Calu3 (cell line): ENCODE data around the gene DTX1. TPM values are rescaled to one million over a fixed set of nuclear protein-coding genes. Genes with fewer than 3 reads are reported as not detected.

Experiments
- BruUV-seq: library from RNA; stranded (reverse); fragments of 400-500 nt; replicated peaks from 2 replicates; lab custom pipeline; 2021; lab: Mats Ljungman, UMichigan
- CTCF ChIA-PET: fragments of 300-600 bp; sonication (Branson Sonifier 250); formaldehyde crosslinking; loops from one replicate; lab custom pipeline; 2022; ENCODE audit warnings: antibody characterized with exemption; lab: Charles Lee
- DNase-seq: peaks from one replicate; pipeline ENCODE4 v3.0.0; 2022
- H3K27ac Mint-ChIP-seq: one replicate; pipeline ENCODE4 v1.8.0; 2022; ENCODE audit warnings: mixed read lengths; ENCODE audit not compliant: unreplicated experiment
- H3K27me3 Mint-ChIP-seq: one replicate; pipeline ENCODE4 v1.8.0; 2022; ENCODE audit warnings: mixed read lengths; ENCODE audit not compliant: unreplicated experiment
- H3K36me3 Mint-ChIP-seq: one replicate; pipeline ENCODE4 v1.8.0; 2022; ENCODE audit warnings: mild to moderate bottlenecking, moderate library complexity, mixed read lengths; ENCODE audit not compliant: insufficient read depth, unreplicated experiment
- H3K4me1 Mint-ChIP-seq: one replicate; pipeline ENCODE4 v1.8.0; 2022; ENCODE audit warnings: mild to moderate bottlenecking, low read depth, mixed read lengths; ENCODE audit not compliant: unreplicated experiment
- H3K4me3 Mint-ChIP-seq: one replicate; pipeline ENCODE4 v1.8.0; 2022; ENCODE audit warnings: mild to moderate bottlenecking, low read depth, moderate library complexity, mixed read lengths; ENCODE audit not compliant: unreplicated experiment
- H3K9me3 Mint-ChIP-seq: one replicate; pipeline ENCODE4 v1.8.0; 2022; ENCODE audit warnings: low read depth, mixed read lengths; ENCODE audit not compliant: unreplicated experiment
- intact Hi-C: fragments of 100-400 bp; cut with micrococcal nuclease; formaldehyde crosslinking; loops from one replicate; pipeline ENCODE4 v1.10.0; 2022; ENCODE audit not compliant: unreplicated experiment
- total RNA-seq: library from RNA; stranded (reverse); gene quantifications from 2 replicates; pipeline ENCODE4 v1.2.3, GENCODE V29; 2022
- TF ChIP-seq, protein P1 (sequence below): fragments of 200-600 bp; IDR thresholded peaks from one replicate; pipeline ENCODE4 v1.8.0; 2022; ENCODE audit warnings: antibody characterized with exemption; ENCODE audit not compliant: unreplicated experiment

Gene DTX1
- total RNA-seq, 1 experiment from 2014 or later: not detected

DNA sequence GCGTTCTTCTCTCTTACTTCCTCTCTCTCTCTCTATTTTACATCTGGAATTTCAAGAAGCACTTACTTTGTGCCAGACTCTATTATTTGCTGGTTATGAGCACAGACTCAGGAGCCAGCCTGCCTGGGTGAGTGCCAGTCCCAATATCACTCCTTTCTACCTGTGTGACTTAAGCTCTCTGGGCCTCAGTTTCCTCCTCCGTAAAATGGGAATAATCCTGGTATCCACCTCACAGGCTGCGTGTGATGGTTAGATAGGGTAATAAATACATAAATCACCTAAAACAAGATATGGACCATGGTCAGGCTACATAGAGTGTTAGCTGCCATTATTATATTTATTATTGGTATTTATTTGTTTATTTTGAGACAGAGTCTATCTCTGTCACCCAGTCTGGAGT, 54.7 kb downstream of the DTX1 start:
- no peaks in the 10 kb centered on the region for H3K4me1 Mint-ChIP-seq
- no peak for DNase-seq
- no peak overlapping the region for H3K27ac Mint-ChIP-seq
- peaks cover 80% of the 10 kb centered on the region for H3K36me3 Mint-ChIP-seq
- no peaks in the 10 kb centered on the region for H3K9me3 Mint-ChIP-seq
- TF ChIP-seq, protein P1, sequence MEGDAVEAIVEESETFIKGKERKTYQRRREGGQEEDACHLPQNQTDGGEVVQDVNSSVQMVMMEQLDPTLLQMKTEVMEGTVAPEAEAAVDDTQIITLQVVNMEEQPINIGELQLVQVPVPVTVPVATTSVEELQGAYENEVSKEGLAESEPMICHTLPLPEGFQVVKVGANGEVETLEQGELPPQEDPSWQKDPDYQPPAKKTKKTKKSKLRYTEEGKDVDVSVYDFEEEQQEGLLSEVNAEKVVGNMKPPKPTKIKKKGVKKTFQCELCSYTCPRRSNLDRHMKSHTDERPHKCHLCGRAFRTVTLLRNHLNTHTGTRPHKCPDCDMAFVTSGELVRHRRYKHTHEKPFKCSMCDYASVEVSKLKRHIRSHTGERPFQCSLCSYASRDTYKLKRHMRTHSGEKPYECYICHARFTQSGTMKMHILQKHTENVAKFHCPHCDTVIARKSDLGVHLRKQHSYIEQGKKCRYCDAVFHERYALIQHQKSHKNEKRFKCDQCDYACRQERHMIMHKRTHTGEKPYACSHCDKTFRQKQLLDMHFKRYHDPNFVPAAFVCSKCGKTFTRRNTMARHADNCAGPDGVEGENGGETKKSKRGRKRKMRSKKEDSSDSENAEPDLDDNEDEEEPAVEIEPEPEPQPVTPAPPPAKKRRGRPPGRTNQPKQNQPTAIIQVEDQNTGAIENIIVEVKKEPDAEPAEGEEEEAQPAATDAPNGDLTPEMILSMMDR: no peak
- BruUV-seq: no TSS peak
- intact Hi-C loops: no loop called here
- CTCF ChIA-PET: no interaction called here
- no peaks in the 10 kb centered on the region for H3K27me3 Mint-ChIP-seq
- no peak overlapping the region for H3K4me3 Mint-ChIP-seq

DNA sequence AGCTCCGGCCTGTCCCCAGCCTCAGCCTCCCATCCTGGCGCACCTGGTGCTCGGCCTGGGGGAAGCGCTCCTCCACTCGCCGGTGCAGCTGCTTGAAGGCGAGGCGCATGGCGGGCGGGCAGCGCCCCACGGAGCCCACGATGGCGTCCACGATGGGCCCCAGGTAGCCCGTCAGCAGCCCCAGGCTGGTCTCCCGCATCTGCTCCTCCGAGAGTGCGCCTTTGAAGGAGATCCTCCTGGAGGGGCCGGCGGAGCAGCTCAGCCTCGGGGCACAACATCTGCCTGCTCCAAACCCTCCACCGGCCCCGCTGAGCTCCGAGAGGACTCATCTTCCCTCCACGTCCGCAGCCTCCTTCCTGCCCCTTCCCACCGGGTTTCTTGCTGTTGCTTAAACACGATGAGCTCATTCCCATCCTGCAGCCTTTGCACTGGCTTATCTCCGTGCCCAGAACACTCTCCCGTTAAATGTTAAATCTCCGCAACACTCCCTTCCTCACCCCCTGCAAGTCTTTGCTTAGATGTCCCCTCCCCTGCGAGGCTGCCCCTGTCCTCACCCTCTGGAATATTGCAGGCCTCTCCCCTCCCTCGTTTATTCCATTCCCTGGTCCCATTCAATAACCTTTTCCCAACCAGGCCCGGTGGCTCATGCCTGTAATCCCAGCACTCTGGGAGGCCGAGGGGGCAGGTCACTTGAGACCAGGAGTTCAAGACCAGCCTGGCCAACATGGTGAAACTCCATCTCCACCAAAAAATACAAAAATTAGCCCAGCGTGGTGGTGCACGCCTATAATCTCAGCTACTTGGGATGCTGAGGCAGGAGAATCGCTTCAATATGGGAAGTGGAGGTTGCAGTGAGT, 55.7 kb downstream of the DTX1 start:
- CTCF ChIA-PET: no interaction called here
- TF ChIP-seq, protein P1: no peak
- Mint-ChIP-seq H3K4me3 (no peak overlapping the region), H3K36me3 (peaks cover 73% of the 10 kb centered on the region), H3K27ac (no peak overlapping the region), H3K9me3 (no peaks in the 10 kb centered on the region), H3K4me1 (no peaks in the 10 kb centered on the region), H3K27me3 (no peaks in the 10 kb centered on the region)
- no peak for DNase-seq
- intact Hi-C loops: no loop called here
- BruUV-seq: no TSS peak

GRCh38 chr12:113113397-113113796, 56.9 kb downstream of the DTX1 start:
- Mint-ChIP-seq H3K4me3 (no peak overlapping the region), H3K27ac (no peak overlapping the region), H3K27me3 (no peaks in the 10 kb centered on the region), H3K4me1 (no peaks in the 10 kb centered on the region), H3K9me3 (no peaks in the 10 kb centered on the region), H3K36me3 (peaks cover 66% of the 10 kb centered on the region)
- no TSS peak for BruUV-seq
- intact Hi-C loops: no loop called here
- no peak for DNase-seq
- CTCF ChIA-PET: no interaction called here
- TF ChIP-seq, protein P1: no peak

DNA sequence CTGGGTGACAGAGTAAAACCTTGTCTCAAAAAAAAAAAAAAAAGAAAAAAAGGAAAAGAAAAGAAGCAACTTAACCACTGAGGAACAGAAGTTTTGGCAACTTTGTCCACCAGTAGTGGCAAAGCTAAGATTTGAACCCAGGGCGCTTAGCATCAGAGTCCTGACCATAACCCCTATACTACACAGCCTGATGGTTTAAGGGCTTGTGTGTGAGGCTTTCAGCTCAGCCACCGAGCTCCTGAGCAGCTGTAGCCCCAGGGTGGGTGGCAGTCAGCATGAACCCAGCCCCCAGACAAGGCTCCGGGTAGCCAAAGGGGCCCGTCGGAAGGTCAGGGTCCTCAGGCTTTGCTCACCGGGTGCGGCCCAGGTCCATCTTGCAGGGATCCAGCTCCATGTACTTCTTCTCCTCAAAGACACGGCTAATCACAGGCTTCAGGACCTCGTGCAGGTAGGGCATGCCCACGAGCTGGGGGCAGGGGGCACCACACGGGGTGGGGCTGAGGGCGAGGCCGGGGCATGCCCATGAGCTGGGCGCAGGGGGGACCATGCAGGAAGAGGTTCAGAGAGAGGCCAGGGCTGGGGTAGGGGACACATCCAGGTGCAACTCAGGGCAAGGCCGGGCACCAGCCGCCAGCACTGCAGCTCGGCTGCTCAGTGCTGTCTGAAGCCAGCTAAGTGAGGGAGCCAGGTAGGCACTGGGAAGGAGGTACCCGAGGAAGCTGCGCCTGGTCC, 58.1 kb downstream of the DTX1 start:
- no peak for DNase-seq
- no peaks in the 10 kb centered on the region for H3K9me3 Mint-ChIP-seq
- H3K4me3 Mint-ChIP-seq: no peak overlapping the region
- H3K27me3 Mint-ChIP-seq: no peaks in the 10 kb centered on the region
- TF ChIP-seq, protein P1: no peak
- CTCF ChIA-PET: interaction anchor here (1.0 kb wide), 1 partner anchor 122 kb away, joined by 3 read pairs; no protein-coding TSS in a partner anchor
- peaks cover 63% of the 10 kb centered on the region for H3K36me3 Mint-ChIP-seq
- no TSS peak for BruUV-seq
- H3K27ac Mint-ChIP-seq: no peak overlapping the region
- intact Hi-C loops: no loop called here
- H3K4me1 Mint-ChIP-seq: no peaks in the 10 kb centered on the region
